ENCODE data around the gene AFF3.

DNA sequence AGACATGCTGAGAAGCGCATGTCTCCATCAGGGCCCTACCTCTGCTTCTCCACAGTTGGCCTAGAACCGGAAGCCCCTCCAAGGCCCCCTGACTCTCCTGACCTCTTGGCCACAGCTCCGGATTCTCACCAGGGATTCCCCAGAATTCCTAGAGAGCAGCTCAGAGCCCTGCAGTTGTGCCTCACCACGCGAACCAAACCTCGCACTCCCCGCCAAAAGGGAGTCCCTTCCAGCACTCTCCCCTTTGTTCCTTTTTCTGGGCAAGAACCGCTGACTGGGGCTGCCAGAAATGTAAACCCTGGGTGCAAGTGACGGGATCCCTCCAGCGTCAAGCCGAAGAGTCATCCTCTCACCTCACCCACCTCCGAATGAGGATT lies 36.7 kb downstream of the AFF3 start:
- TF ChIP-seq, protein P1, sequence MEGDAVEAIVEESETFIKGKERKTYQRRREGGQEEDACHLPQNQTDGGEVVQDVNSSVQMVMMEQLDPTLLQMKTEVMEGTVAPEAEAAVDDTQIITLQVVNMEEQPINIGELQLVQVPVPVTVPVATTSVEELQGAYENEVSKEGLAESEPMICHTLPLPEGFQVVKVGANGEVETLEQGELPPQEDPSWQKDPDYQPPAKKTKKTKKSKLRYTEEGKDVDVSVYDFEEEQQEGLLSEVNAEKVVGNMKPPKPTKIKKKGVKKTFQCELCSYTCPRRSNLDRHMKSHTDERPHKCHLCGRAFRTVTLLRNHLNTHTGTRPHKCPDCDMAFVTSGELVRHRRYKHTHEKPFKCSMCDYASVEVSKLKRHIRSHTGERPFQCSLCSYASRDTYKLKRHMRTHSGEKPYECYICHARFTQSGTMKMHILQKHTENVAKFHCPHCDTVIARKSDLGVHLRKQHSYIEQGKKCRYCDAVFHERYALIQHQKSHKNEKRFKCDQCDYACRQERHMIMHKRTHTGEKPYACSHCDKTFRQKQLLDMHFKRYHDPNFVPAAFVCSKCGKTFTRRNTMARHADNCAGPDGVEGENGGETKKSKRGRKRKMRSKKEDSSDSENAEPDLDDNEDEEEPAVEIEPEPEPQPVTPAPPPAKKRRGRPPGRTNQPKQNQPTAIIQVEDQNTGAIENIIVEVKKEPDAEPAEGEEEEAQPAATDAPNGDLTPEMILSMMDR (IDR thresholded peaks at IDR 0.05) = no peak
- no peak for TF ChIP-seq POLR2A (IDR thresholded peaks at IDR 0.05)
